MCF 10A (cell line): ENCODE results near the gene MINDY1. TPM values are rescaled to one million over a fixed set of nuclear protein-coding genes. Genes with fewer than 3 reads are reported as not detected.

Experiments
- BruUV-seq: library from RNA; stranded (reverse); fragments of 400-500 nt; replicated peaks from 2 replicates; lab custom pipeline; 2021; lab: Mats Ljungman, UMichigan
- CTCF ChIA-PET: fragments of 300-600 bp; sonication (Branson Sonifier 250); formaldehyde crosslinking; extraction: SDS; loops from one replicate; lab custom pipeline; 2021; ENCODE audit warnings: antibody characterized with exemption, inconsistent platforms; lab: Yijun Ruan, JAX
- POLR2A ChIA-PET: fragments of 300-600, 350-650 bp; sonication (Branson Sonifier 250); formaldehyde crosslinking; extraction: SDS; loops from one replicate; lab custom pipeline; 2020; ENCODE audit warnings: antibody characterized with exemption, inconsistent platforms; lab: Yijun Ruan, JAX
- DNase-seq: peaks from one replicate; pipeline ENCODE4 v3.0.0-alpha.2; 2018; ENCODE audit not compliant: unreplicated experiment
- H3K27ac Mint-ChIP-seq: one replicate; pipeline ENCODE4 v1.8.0; 2022; ENCODE audit warnings: mild to moderate bottlenecking, low read depth, mixed read lengths; ENCODE audit not compliant: unreplicated experiment
- H3K27me3 Mint-ChIP-seq: one replicate; pipeline ENCODE4 v1.8.0; 2022; ENCODE audit warnings: mixed read lengths; ENCODE audit not compliant: insufficient read depth, unreplicated experiment
- H3K36me3 Mint-ChIP-seq: one replicate; pipeline ENCODE4 v1.8.0; 2022; ENCODE audit warnings: mild to moderate bottlenecking, moderate library complexity, mixed read lengths; ENCODE audit not compliant: insufficient read depth, unreplicated experiment
- H3K4me1 Mint-ChIP-seq: one replicate; pipeline ENCODE4 v1.8.0; 2022; ENCODE audit warnings: mixed read lengths; ENCODE audit not compliant: insufficient read depth, unreplicated experiment
- H3K4me3 Mint-ChIP-seq: one replicate; pipeline ENCODE4 v1.8.0; 2022; ENCODE audit warnings: mild to moderate bottlenecking, moderate library complexity, mixed read lengths; ENCODE audit not compliant: unreplicated experiment
- H3K9me3 Mint-ChIP-seq: one replicate; pipeline ENCODE4 v1.8.0; 2022; ENCODE audit warnings: mixed read lengths; ENCODE audit not compliant: unreplicated experiment
- intact Hi-C: fragments of 100-400 bp; cut with micrococcal nuclease; formaldehyde crosslinking; loops from 2 replicates; pipeline ENCODE4 v1.14.1; 2022
- total RNA-seq: library from RNA; stranded (reverse); gene quantifications from 2 replicates; pipeline ENCODE4 v1.2.3, GENCODE V29; 2022
- TF ChIP-seq, protein P1 (sequence below): fragments of 200-600 bp; IDR thresholded peaks from one replicate; pipeline ENCODE4 v1.8.0; 2022; ENCODE audit warnings: antibody characterized with exemption, mild to moderate bottlenecking; ENCODE audit not compliant: unreplicated experiment

Gene MINDY1
- total RNA-seq, 1 experiment from 2014 or later: 8.9 TPM

DNA sequence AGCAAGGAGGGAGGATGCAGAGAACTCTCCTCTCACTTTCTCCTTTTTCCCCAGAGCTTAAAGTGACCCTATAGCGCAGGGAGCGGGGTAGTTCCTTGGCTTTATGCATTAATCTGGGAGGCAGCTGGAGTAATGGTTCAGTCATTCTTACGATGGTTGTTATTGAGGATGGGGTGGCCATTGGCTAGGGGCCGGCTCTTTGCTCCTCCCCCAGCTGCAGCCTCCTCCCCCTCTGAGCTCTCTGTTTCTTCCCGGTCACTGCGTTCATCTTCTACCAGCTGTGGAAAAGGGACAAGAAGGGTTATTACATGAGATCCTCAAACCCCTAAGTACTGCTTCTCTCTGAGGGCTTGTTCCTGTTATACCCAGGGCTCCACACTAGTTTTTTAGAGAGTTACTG lies 40.7 kb downstream of the MINDY1 start:
- intact Hi-C loops: no loop called here
- CTCF ChIA-PET: interaction anchor here (0.6 to 2.3 kb wide), 6 partner anchors 8 to 58 kb away, joined by 3 to 13 read pairs (median 3); no protein-coding TSS in a partner anchor
- POLR2A ChIA-PET: interaction anchor here (0.7 to 1.9 kb wide), 4 partner anchors 8 to 34 kb away, joined by 3 to 12 read pairs (median 4); partner anchors contain the start of gene CERS2
- H3K27me3 Mint-ChIP-seq: no peaks in the 10 kb centered on the region
- no peaks in the 10 kb centered on the region for H3K9me3 Mint-ChIP-seq
- H3K4me3 Mint-ChIP-seq: no peak overlapping the region
- no TSS peak for BruUV-seq
- TF ChIP-seq, protein P1, sequence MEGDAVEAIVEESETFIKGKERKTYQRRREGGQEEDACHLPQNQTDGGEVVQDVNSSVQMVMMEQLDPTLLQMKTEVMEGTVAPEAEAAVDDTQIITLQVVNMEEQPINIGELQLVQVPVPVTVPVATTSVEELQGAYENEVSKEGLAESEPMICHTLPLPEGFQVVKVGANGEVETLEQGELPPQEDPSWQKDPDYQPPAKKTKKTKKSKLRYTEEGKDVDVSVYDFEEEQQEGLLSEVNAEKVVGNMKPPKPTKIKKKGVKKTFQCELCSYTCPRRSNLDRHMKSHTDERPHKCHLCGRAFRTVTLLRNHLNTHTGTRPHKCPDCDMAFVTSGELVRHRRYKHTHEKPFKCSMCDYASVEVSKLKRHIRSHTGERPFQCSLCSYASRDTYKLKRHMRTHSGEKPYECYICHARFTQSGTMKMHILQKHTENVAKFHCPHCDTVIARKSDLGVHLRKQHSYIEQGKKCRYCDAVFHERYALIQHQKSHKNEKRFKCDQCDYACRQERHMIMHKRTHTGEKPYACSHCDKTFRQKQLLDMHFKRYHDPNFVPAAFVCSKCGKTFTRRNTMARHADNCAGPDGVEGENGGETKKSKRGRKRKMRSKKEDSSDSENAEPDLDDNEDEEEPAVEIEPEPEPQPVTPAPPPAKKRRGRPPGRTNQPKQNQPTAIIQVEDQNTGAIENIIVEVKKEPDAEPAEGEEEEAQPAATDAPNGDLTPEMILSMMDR: no peak
- peaks cover 86% of the 10 kb centered on the region for H3K36me3 Mint-ChIP-seq
- no peak for DNase-seq
- H3K4me1 Mint-ChIP-seq: peaks cover 13% of the 10 kb centered on the region
- no peak overlapping the region for H3K27ac Mint-ChIP-seq

GRCh38 chr1:150965605-150966004 lies 41.1 kb downstream of the MINDY1 start:
- peaks cover 90% of the 10 kb centered on the region for H3K36me3 Mint-ChIP-seq
- peaks cover 9% of the 10 kb centered on the region for H3K4me1 Mint-ChIP-seq
- intact Hi-C loops: no loop called here
- TF ChIP-seq, protein P1: no peak
- DNase-seq: no peak
- ChIA-PET CTCF (interaction anchor here (0.5 to 2.3 kb wide), 7 partner anchors 8 to 59 kb away, joined by 3 to 13 read pairs (median 3); no protein-coding TSS in a partner anchor), POLR2A (interaction anchor here (0.6 to 1.9 kb wide), 3 partner anchors 9 to 594 kb away, joined by 3 to 12 read pairs (median 3); partner anchors contain the start of gene CERS2)
- no peaks in the 10 kb centered on the region for H3K27me3 Mint-ChIP-seq
- H3K27ac Mint-ChIP-seq: no peak overlapping the region
- no peaks in the 10 kb centered on the region for H3K9me3 Mint-ChIP-seq
- H3K4me3 Mint-ChIP-seq: no peak overlapping the region
- BruUV-seq: TSS peak; percentile 54

- ChIA-PET POLR2A (interaction anchor here (1.5 to 1.8 kb wide), 2 partner anchors 10 to 42 kb away, joined by 6 read pairs; partner anchors contain the start of gene MINDY1), CTCF (interaction anchor here (1.2 to 1.5 kb wide), 2 partner anchors 8 to 16 kb away, joined by 3 to 5 read pairs; no protein-coding TSS in a partner anchor)
- Mint-ChIP-seq H3K4me3 (no peak overlapping the region), H3K4me1 (peaks cover 8% of the 10 kb centered on the region), H3K36me3 (peaks cover 97% of the 10 kb centered on the region), H3K9me3 (no peaks in the 10 kb centered on the region), H3K27ac (no peak overlapping the region), H3K27me3 (no peaks in the 10 kb centered on the region)
- TF ChIP-seq, protein P1: no peak
- intact Hi-C loops: no loop called here
- no peak for DNase-seq
- BruUV-seq: TSS peak; percentile 18
Observed at GRCh38 chr1:150964164-150964489, 42.6 kb downstream of the MINDY1 start.

GRCh38 chr1:150963321-150964163 lies 43.2 kb downstream of the MINDY1 start:
- CTCF ChIA-PET: interaction anchor here (0.7 to 1.5 kb wide), 5 partner anchors 8 to 50 kb away, joined by 3 to 5 read pairs (median 3); no protein-coding TSS in a partner anchor
- H3K27me3 Mint-ChIP-seq: no peaks in the 10 kb centered on the region
- H3K27ac Mint-ChIP-seq: no peak overlapping the region
- peaks cover 8% of the 10 kb centered on the region for H3K4me1 Mint-ChIP-seq
- DNase-seq: no peak
- POLR2A ChIA-PET: interaction anchor here (0.6 to 1.8 kb wide), 5 partner anchors 10 to 253 kb away, joined by 3 to 6 read pairs (median 4); partner anchors contain the start of gene MINDY1
- intact Hi-C loops: no loop called here
- peaks cover 97% of the 10 kb centered on the region for H3K36me3 Mint-ChIP-seq
- TF ChIP-seq, protein P1: no peak
- H3K9me3 Mint-ChIP-seq: no peaks in the 10 kb centered on the region
- H3K4me3 Mint-ChIP-seq: no peak overlapping the region
- BruUV-seq: no TSS peak
